Inferior parietal cortex (tissue), 1 donor: ENCODE data around the gene PLEKHD1.

Experiments used
- DNase-seq: peaks from one replicate; pipeline ENCODE4 v3.0.0-alpha.2; 2016; ENCODE audit errors: extremely low spot score

Gene PLEKHD1

GRCh38 chr14:69547701-69548348 lies 63.3 kb downstream of the PLEKHD1 start:
- no peak for DNase-seq

GRCh38 chr14:69548566-69548965 lies 64.0 kb downstream of the PLEKHD1 start:
- DNase-seq = no peak

- DNase-seq = no peak
Measured at GRCh38 chr14:69551511-69551910, 67.0 kb downstream of the PLEKHD1 start.

- no peak for DNase-seq
Measured at GRCh38 chr14:69553252-69553651, 68.7 kb downstream of the PLEKHD1 start.

- no peak for DNase-seq
Measured at GRCh38 chr14:69554500-69554899, 70.0 kb downstream of the PLEKHD1 start.

GRCh38 chr14:69558774-69559173 lies 74.2 kb downstream of the PLEKHD1 start:
- DNase-seq = no peak

- DNase-seq = peak; percentile 47
Measured at GRCh38 chr14:69559581-69560011, 75.1 kb downstream of the PLEKHD1 start.

GRCh38 chr14:69560826-69561225 lies 76.3 kb downstream of the PLEKHD1 start:
- DNase-seq = no peak

GRCh38 chr14:69561893-69562292 lies 77.4 kb downstream of the PLEKHD1 start:
- no peak for DNase-seq

GRCh38 chr14:69567563-69567962 lies 83.0 kb downstream of the PLEKHD1 start:
- DNase-seq = no peak

- no peak for DNase-seq
Measured at GRCh38 chr14:69569859-69570258, 85.3 kb downstream of the PLEKHD1 start.

- no peak for DNase-seq
Measured at GRCh38 chr14:69570836-69571330, 86.4 kb downstream of the PLEKHD1 start.

- DNase-seq = no peak
Measured at GRCh38 chr14:69571449-69572029, 87.0 kb downstream of the PLEKHD1 start.

GRCh38 chr14:69572030-69572840 lies 87.7 kb downstream of the PLEKHD1 start:
- DNase-seq = no peak

GRCh38 chr14:69572841-69573135 lies 88.3 kb downstream of the PLEKHD1 start:
- no peak for DNase-seq

GRCh38 chr14:69573205-69573830 lies 88.8 kb downstream of the PLEKHD1 start:
- no peak for DNase-seq

- DNase-seq = no peak
Measured at GRCh38 chr14:69573831-69574262, 89.3 kb downstream of the PLEKHD1 start.

- peak; percentile 68 for DNase-seq
Measured at GRCh38 chr14:69574263-69574953, 89.9 kb downstream of the PLEKHD1 start, which contains the start of gene CCDC177. Gene CCDC177 (minus strand): TSS chr14:69574871. CDS start chr14:69573622, 1,249 bp downstream.

- DNase-seq = no peak
Measured at GRCh38 chr14:69574954-69575295, 90.4 kb downstream of the PLEKHD1 start.

- no peak for DNase-seq
Measured at GRCh38 chr14:69579476-69579875, 94.9 kb downstream of the PLEKHD1 start.

GRCh38 chr14:69580009-69580577 lies 95.6 kb downstream of the PLEKHD1 start:
- peak; percentile 32 for DNase-seq
